Epithelial cell of esophagus (primary cell): ENCODE measurements around the gene LYPLAL1.

ENCODE experiments used
- DNase-seq: peaks from one replicate; pipeline ENCODE4 v3.0.0; 2010; ENCODE audit warnings: low read depth
- H3K4me3 ChIP-seq: 2 replicates; pipeline ENCODE4 v1.5.1; 2011; ENCODE audit warnings: mild to moderate bottlenecking, low read length, control low read depth
- TF ChIP-seq, protein P1 (sequence below): IDR thresholded peaks from 2 replicates; pipeline ENCODE4 v1.5.1; 2011; ENCODE audit warnings: low read depth, mild to moderate bottlenecking, low read length, control low read depth, inconsistent platforms; ENCODE audit not compliant: insufficient read depth; ENCODE audit errors: missing control alignments

The LYPLAL1 gene

DNA sequence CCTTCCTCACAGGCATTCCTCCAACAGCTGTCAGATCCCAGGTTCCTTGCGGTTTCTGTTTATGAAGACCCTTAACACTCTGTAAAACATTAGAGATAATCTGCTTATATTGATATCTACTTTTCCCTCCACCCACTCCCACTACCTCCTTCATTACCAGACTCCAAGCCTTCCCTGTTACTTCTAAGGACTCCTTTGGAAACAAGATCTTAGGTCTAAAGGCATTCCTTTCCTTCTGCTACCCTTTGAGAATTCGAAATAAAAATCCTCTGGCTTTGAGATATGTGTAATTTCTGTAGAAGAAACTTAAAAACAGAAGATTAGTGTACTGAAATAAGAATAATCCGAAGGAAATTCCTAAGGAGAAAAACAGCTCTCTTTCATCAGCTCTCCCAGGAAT lies 23.7 kb upstream of the LYPLAL1 start:
- TF ChIP-seq, protein P1, sequence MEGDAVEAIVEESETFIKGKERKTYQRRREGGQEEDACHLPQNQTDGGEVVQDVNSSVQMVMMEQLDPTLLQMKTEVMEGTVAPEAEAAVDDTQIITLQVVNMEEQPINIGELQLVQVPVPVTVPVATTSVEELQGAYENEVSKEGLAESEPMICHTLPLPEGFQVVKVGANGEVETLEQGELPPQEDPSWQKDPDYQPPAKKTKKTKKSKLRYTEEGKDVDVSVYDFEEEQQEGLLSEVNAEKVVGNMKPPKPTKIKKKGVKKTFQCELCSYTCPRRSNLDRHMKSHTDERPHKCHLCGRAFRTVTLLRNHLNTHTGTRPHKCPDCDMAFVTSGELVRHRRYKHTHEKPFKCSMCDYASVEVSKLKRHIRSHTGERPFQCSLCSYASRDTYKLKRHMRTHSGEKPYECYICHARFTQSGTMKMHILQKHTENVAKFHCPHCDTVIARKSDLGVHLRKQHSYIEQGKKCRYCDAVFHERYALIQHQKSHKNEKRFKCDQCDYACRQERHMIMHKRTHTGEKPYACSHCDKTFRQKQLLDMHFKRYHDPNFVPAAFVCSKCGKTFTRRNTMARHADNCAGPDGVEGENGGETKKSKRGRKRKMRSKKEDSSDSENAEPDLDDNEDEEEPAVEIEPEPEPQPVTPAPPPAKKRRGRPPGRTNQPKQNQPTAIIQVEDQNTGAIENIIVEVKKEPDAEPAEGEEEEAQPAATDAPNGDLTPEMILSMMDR: no peak
- no peak for DNase-seq
- H3K4me3 ChIP-seq: no peak overlapping the region

DNA sequence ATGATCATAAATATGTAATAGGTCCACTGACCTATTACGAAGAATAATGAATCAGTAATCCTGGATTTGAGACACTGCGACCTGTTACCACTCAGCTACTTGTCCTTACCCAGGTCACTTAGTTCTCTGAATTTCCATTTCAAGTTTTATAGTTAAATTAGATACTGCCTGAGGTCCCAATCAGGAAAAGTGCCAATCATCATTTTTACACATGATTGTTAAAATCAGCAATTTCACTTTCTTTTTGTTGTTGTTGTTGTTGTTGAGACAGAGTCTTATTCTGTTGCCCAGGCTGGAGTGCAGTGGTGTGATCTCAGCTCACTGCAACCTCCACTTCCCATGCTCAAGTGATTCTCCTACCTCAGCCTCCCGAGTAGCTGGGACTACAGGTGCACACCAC lies 22.8 kb upstream of the LYPLAL1 start:
- no peak overlapping the region for H3K4me3 ChIP-seq
- DNase-seq: no peak
- TF ChIP-seq, protein P1: no peak

DNA sequence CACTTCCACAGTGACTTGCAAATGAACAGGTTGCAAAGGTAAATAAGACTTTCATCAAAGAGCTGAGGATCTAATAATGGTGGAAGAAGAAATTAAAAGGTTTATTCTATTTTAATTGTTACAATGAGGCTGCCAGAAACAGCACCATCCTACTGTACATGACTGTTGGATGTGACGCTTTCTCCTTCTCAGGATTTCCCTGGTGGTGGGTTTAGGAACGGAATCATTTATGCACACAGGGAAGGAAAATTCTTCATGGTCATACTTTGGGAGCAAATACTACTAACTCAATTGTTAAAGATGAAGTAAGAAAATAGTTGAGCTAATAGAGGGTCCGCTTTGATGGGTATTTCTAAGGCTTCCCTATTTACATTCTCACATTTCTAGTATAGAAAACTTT lies 22.2 kb upstream of the LYPLAL1 start:
- DNase-seq: no peak
- H3K4me3 ChIP-seq: no peak overlapping the region
- TF ChIP-seq, protein P1: no peak

DNA sequence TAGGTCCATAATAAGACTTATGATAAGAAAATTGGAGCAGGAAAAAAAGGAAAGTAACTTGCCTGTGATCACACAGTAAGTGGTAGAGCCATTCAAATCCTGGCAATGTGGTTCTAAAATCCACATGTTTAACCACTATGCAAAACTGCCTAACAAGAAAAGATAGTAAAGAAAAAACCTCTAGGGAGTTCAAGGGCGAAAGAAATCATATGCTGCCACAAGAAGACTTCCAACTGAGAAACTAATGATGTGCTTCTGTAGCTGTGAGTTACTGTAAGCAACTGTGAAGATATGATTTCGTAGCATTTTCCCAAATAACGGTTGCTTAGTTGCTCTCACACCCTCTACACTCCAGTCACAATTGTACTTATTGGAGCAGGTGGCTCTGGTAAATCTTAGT lies 20.9 kb upstream of the LYPLAL1 start:
- TF ChIP-seq, protein P1: no peak
- DNase-seq: no peak
- no peak overlapping the region for H3K4me3 ChIP-seq

DNA sequence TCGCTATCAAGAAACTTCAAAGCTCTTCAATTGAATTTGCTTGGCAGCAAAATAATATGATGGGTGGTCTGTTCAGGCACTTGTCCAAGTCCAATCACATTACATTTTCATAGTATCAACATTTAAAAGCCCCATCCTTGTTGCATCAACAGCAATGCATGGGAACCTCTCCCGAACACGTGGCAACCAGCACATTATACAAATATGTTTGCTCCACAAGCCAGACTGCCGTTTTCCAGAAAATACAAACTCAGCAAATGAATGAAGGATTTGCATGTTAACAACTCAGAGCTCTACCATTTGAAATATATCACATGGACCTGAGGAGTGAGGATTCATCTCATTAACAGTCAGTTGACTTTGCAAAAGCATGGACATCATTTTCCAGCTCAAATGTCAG lies 20.0 kb upstream of the LYPLAL1 start:
- TF ChIP-seq, protein P1: no peak
- peak; percentile 6 for DNase-seq
- no peak overlapping the region for H3K4me3 ChIP-seq

DNA sequence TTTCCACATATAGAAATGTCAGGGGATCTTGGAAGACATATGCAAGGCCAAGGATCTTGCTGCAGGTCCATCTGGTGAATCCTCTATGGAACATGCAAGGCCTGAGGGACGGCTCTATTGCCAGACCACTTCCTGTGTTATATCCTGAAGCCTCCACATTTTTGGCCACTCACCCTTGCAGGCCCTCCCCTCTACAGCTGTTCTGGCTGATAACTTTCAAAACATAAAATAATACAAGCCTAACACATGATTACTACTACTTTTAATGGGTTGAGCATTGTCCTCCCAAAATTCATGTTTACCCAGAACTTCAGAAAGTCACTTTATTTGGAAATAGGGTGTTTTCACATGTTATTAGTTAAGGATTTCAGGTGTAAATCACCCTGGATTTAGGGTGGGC lies 18.5 kb upstream of the LYPLAL1 start:
- no peak overlapping the region for H3K4me3 ChIP-seq
- no peak for DNase-seq
- TF ChIP-seq, protein P1: no peak

DNA sequence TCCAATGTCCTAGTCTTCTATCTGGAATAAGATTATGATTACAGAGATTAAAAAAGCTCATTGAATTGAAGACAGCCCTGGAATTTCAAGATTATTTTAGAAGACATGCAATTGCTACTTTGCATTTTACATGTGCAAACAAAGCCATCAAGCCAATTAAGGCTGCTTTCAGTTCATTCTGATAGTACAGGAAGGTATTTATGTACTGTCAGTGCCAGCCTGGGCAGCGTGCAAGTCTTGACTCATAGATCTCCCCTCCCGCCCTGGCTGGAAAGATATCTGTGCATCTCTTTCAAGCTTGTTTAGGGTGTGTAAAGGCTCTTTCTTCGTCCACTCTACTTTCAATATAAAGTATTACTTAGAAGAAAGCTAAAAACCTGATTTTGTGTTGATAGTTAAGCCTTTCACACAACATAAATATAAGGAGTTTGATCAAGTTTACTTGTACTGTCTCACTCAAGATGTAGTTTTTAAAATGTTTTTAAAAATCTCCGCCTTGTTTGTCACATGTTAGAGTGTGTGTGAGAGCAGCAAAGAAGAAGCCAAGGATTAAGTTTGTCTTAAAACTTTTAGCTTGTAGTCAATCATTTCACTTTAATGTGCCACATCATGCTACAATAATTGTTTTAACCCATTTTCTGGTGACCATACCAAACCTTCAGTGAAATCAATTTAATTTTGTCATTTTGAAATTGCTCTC lies 13.6 kb upstream of the LYPLAL1 start:
- H3K4me3 ChIP-seq: no peak overlapping the region
- DNase-seq: peak; percentile 71
- TF ChIP-seq, protein P1: no peak
